KOPT-K1 (cell line): Measurements from ENCODE around the gene ZDHHC5.
"Not testable (repeated sequence)": the region's sequence is repeated elsewhere in the genome, so short reads cannot be mapped to it uniquely, and the experiment has no call there.

Experiments
- H3K27ac ChIP-seq: fragments of 200-600 bp; sonication (generic); 2 replicates; pipeline ENCODE4 v1.5.1; 2016; ENCODE audit warnings: antibody characterized with exemption, mild to moderate bottlenecking, low read depth, low read length; ENCODE audit not compliant: poor library complexity, severe bottlenecking
- H3K36me3 ChIP-seq: fragments of 200-600 bp; sonication (generic); 2 replicates; pipeline ENCODE4 v1.5.1; 2017; ENCODE audit warnings: antibody characterized with exemption, mild to moderate bottlenecking, low read length, moderate library complexity; ENCODE audit not compliant: insufficient read depth
- H3K9me3 ChIP-seq: fragments of 200-600 bp; sonication (generic); 2 replicates; pipeline ENCODE4 v1.5.1; 2017; ENCODE audit warnings: antibody characterized with exemption, low read length, mild to moderate bottlenecking; ENCODE audit not compliant: insufficient read depth, poor library complexity, severe bottlenecking

The ZDHHC5 gene

DNA sequence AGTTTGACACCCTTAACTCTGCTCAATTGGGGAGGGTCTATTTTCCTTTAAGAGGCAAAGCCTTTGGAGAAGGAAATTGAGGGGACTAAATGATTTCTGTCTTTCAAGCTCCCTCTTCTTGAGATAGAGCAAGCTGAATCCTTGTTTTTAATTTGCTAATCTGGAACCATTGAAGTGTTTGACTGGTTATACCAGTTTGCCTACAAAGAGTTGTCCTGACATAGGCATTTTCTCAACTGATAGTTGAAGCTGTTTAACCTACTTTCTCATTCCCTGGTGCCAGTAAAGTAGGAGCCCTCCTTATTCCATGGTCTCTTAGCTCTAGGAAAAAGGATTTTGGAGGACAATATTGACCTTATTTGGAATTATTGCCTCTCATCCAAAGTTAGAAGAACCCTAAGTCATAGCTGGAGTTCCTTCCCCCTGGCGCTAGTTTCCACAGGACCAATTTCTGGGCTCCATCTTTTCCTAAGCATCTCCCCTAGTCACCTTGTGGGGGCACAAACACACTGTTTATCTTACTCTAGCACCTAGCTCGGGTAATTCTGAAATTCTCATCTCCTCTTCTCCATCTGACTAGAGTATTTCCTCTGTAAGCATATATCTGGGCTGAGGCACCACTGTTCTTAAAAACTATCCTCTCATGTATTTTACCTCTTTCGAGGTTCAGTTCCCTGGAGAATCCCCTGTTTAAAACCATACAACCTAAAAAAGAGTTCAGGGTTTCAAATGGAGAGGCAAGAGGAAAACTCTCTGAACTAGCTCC, 7.4 kb downstream of the ZDHHC5 start:
- Histone ChIP-seq H3K27ac (no peak overlapping the region), H3K9me3 (no peaks in the 10 kb centered on the region), H3K36me3 (peaks cover 94% of the 10 kb centered on the region)

DNA sequence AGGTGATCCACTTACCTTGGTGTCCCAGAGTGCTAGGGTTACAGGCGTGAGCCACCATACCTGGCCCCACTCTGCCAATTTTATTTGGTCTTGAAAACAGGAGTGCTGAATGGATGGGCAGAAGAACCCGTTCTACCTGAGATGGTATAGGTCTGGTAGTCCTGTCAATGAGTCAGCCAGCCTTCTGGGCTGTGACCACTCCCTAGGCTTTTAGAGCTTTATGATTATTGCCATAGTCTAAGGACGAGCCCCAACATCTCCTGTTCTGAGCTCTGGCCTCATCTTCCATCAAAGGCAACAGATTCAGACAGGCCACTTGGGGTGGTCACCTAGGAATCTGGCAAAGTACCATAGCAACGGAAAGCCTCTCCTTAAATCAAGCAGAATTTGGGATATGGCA, 11.5 kb downstream of the ZDHHC5 start:
- Histone ChIP-seq H3K27ac (no peak overlapping the region), H3K9me3 (no peaks in the 10 kb centered on the region), H3K36me3 (peaks cover 96% of the 10 kb centered on the region)

- Histone ChIP-seq H3K36me3 (peaks cover 96% of the 10 kb centered on the region), H3K27ac (no peak overlapping the region)
Measured at GRCh38 chr11:57680552-57680874, 12.6 kb downstream of the ZDHHC5 start.

GRCh38 chr11:57681168-57681567, 13.3 kb downstream of the ZDHHC5 start:
- H3K9me3 ChIP-seq, result no peaks in the 10 kb centered on the region
- no peak overlapping the region for H3K27ac ChIP-seq
- peaks cover 96% of the 10 kb centered on the region for H3K36me3 ChIP-seq

More at GRCh38 chr11:57680552-57680874, 12.6 kb downstream of the ZDHHC5 start:
- no peaks in the 10 kb centered on the region for H3K9me3 ChIP-seq

- H3K36me3 ChIP-seq, result peaks cover 93% of the 10 kb centered on the region
Measured at GRCh38 chr11:57690474-57690873, 22.6 kb downstream of the ZDHHC5 start.

DNA sequence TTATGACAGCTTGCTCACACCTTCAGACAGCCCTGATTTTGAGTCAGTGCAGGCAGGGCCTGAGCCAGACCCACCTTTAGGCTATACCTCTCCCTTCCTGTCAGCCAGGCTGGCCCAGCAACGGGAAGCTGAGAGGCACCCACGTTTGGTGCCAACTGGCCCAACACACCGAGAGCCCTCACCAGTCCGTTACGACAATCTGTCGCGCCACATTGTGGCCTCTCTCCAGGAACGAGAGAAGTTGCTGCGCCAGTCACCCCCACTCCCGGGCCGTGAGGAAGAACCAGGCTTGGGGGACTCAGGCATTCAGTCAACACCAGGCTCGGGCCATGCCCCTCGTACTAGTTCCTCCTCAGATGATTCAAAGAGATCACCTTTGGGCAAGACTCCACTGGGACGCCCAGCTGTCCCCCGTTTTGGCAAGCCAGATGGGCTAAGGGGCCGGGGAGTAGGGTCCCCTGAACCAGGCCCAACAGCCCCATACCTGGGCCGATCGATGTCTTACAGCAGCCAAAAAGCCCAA, 31.0 kb downstream of the ZDHHC5 start:
- Histone ChIP-seq H3K27ac (no peak overlapping the region), H3K36me3 (peaks cover 91% of the 10 kb centered on the region), H3K9me3 (no peaks in the 10 kb centered on the region)

More at GRCh38 chr11:57690474-57690873, 22.6 kb downstream of the ZDHHC5 start:
- H3K27ac ChIP-seq, H3K9me3 ChIP-seq: not testable (repeated sequence)

GRCh38 chr11:57699813-57700212, 31.9 kb downstream of the ZDHHC5 start:
- H3K27ac ChIP-seq, result no peak overlapping the region
- H3K9me3 ChIP-seq, result no peaks in the 10 kb centered on the region
- peaks cover 91% of the 10 kb centered on the region for H3K36me3 ChIP-seq

GRCh38 chr11:57700425-57700824, 32.5 kb downstream of the ZDHHC5 start:
- Histone ChIP-seq H3K27ac (no peak overlapping the region), H3K36me3 (peaks cover 91% of the 10 kb centered on the region), H3K9me3 (no peaks in the 10 kb centered on the region)

DNA sequence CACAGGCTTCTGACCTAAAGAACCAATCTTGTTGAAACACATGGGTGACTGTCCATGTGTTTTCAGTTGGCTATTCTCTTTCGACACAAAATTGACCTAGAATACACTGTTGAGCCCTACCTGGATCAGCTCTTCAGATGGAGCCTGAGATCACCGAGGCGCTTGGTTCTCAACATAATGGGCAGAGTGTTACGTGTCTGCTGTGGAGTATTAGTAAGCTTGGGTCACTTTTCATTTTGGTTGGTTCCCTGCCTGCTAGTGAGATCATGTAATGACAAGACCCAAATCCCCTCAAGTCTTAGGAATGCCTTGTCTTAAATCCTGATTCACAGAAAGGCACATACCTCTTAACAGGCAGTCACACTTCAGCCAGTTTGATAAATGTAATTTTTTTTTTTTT, 35.4 kb downstream of the ZDHHC5 start:
- Histone ChIP-seq H3K9me3 (no peaks in the 10 kb centered on the region), H3K27ac (no peak overlapping the region), H3K36me3 (peaks cover 83% of the 10 kb centered on the region)

DNA sequence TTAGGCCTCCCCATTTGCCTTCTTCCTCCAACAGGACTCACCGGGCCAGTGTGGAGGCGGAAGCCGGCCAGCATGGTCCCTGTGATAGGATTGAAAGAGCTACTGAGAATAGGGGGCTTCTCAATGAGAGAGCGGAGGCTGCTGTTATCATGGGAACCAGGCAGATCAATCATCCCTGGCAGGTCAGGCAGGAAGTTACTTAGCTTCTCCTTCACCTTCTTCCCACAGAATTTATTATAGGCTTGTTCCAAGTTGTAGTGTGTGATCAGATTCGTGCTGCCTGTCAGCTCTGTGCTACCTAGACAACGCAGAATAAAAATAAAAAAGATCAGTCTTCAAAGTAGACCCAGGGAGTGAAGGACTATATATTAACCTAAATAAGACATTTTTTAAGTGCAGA, 37.0 kb downstream of the ZDHHC5 start:
- H3K27ac ChIP-seq, result no peak overlapping the region
- H3K36me3 ChIP-seq, result peaks cover 79% of the 10 kb centered on the region
- no peaks in the 10 kb centered on the region for H3K9me3 ChIP-seq

DNA sequence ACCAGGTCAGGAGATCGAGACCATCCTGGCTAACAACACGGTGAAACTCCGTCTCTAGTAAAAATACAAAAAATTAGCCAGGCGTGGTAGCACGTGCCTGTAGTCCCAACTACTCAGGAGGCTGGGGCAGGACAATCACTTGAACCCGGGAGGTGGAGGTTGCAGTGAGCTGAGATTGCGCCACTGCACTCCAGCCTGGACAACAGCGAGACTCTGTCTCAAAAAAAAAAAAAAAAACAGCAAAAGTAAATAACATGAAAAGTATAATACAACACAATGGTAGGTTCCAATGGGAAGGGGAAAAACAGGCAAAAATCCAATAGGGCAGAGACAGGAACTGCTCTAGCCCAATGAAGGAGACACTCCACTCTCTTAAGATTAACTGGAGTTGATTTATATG, 37.5 kb downstream of the ZDHHC5 start:
- H3K36me3 ChIP-seq, result peaks cover 76% of the 10 kb centered on the region
- not testable (repeated sequence) for H3K27ac ChIP-seq, H3K9me3 ChIP-seq

DNA sequence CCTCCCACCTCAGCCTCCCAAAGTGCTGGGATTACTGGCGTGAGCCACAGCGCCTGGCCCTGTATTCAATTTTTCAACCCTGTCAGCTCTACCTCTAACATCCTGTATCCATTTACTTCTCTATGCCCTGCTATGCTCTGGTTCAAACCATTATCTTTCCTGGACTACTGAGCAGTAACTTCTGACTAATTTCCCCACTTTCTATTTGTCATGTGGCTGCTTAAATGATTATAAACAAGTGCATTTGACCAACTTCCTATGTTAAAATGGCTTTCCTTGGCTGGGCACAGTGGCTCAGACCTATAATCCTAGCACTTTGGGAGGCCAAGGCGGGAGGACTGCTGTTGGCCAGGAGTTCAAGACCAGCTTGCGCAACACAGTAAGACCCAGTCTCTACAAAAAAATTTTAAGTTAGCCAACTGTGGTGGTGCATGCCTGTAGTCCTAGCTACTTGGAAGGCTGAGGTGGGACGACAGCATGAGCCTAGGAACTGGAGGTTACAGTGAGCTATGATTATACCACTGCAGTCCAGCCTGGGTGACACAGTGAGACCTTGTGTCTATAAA, 42.0 kb downstream of the ZDHHC5 start:
- no peaks in the 10 kb centered on the region for H3K9me3 ChIP-seq
- peaks cover 36% of the 10 kb centered on the region for H3K36me3 ChIP-seq
- H3K27ac ChIP-seq, result no peak overlapping the region

- Histone ChIP-seq H3K9me3 (no peaks in the 10 kb centered on the region), H3K27ac (peak within 1 kb of the TSS; percentile 85), H3K36me3 (peaks cover 20% of the 10 kb centered on the region; the same call in 1 of the 2 replicates)
Measured at GRCh38 chr11:57711414-57712255, 43.7 kb downstream of the ZDHHC5 start, which contains the start of gene MED19. TSS of gene MED19 (minus strand) at chr11:57712215. CDS start at chr11:57712179, 36 bp downstream.

- no peaks in the 10 kb centered on the region for H3K9me3 ChIP-seq
- peaks cover 17% of the 10 kb centered on the region; the same call in 1 of the 2 replicates for H3K36me3 ChIP-seq
- H3K27ac ChIP-seq, result peak within 1 kb of the TSS; percentile 85
Measured at GRCh38 chr11:57712256-57713150, 44.6 kb downstream of the ZDHHC5 start, which contains the start of gene TMX2. TSS of gene TMX2 (plus strand) at chr11:57712593. CDS start at chr11:57712619, 26 bp downstream.
